NCI-H2107 (cell line): ENCODE measurements around the gene MOCS1.

Experiments
- DNase-seq: peaks from one replicate; lab custom pipeline; 2025; lab: John Stamatoyannopoulos, UW

Gene MOCS1

GRCh38 chr6:39902786-39903465 is 31.3 kb downstream of the MOCS1 start:
- DNase-seq: no peak

- no peak for DNase-seq
These were observed 32.1 kb downstream of the MOCS1 start for GRCh38 chr6:39902136-39902535.

- DNase-seq: no peak
These were observed 32.6 kb downstream of the MOCS1 start for GRCh38 chr6:39901670-39902069.

GRCh38 chr6:39901116-39901655 is 33.1 kb downstream of the MOCS1 start:
- DNase-seq: no peak

- no peak for DNase-seq
These were observed 34.5 kb downstream of the MOCS1 start for GRCh38 chr6:39899554-39900295.

GRCh38 chr6:39898625-39899024 is 35.6 kb downstream of the MOCS1 start:
- DNase-seq: no peak

- DNase-seq: no peak
These were observed 36.6 kb downstream of the MOCS1 start for GRCh38 chr6:39897698-39898097.

- DNase-seq: no peak
These were observed 37.6 kb downstream of the MOCS1 start for GRCh38 chr6:39896701-39897100.

- DNase-seq: no peak
These were observed 41.0 kb downstream of the MOCS1 start for GRCh38 chr6:39893286-39893685.

- DNase-seq: peak; percentile 16
These were observed 41.7 kb downstream of the MOCS1 start for GRCh38 chr6:39892490-39893129.

- no peak for DNase-seq
These were observed 42.3 kb downstream of the MOCS1 start for GRCh38 chr6:39891976-39892375.

- no peak for DNase-seq
These were observed 42.9 kb downstream of the MOCS1 start for GRCh38 chr6:39891353-39891752.

GRCh38 chr6:39889229-39889628 is 45.0 kb downstream of the MOCS1 start:
- no peak for DNase-seq

GRCh38 chr6:39887692-39888450 is 46.4 kb downstream of the MOCS1 start:
- DNase-seq: no peak

GRCh38 chr6:39886871-39887270 is 47.4 kb downstream of the MOCS1 start:
- DNase-seq: no peak

- no peak for DNase-seq
These were observed 48.6 kb downstream of the MOCS1 start for GRCh38 chr6:39885691-39886090.

GRCh38 chr6:39884696-39885095 is 49.6 kb downstream of the MOCS1 start:
- no peak for DNase-seq

- DNase-seq: no peak
These were observed 51.7 kb downstream of the MOCS1 start for GRCh38 chr6:39882531-39882899.

- DNase-seq: no peak
These were observed 52.3 kb downstream of the MOCS1 start for GRCh38 chr6:39881851-39882530.

GRCh38 chr6:39880594-39880993 is 53.7 kb downstream of the MOCS1 start:
- no peak for DNase-seq

- no peak for DNase-seq
These were observed 54.7 kb downstream of the MOCS1 start for GRCh38 chr6:39879535-39879934.

- no peak for DNase-seq
These were observed 57.4 kb downstream of the MOCS1 start for GRCh38 chr6:39876826-39877225.
